Measurements from ENCODE around the gene UBE2N. TPM values are rescaled to one million over a fixed set of nuclear protein-coding genes. Genes with fewer than 3 reads are reported as not detected.
A peak's percentile ranks its signal among the peaks of the same experiment; 100 is the strongest.

UBE2N gene
- total and polyA plus RNA-seq, 10 of the 15 experiments (the other 5 are each of a cell fraction or from before 2014, with no cell fraction given) = 243 to 945 (median 443) TPM

DNA sequence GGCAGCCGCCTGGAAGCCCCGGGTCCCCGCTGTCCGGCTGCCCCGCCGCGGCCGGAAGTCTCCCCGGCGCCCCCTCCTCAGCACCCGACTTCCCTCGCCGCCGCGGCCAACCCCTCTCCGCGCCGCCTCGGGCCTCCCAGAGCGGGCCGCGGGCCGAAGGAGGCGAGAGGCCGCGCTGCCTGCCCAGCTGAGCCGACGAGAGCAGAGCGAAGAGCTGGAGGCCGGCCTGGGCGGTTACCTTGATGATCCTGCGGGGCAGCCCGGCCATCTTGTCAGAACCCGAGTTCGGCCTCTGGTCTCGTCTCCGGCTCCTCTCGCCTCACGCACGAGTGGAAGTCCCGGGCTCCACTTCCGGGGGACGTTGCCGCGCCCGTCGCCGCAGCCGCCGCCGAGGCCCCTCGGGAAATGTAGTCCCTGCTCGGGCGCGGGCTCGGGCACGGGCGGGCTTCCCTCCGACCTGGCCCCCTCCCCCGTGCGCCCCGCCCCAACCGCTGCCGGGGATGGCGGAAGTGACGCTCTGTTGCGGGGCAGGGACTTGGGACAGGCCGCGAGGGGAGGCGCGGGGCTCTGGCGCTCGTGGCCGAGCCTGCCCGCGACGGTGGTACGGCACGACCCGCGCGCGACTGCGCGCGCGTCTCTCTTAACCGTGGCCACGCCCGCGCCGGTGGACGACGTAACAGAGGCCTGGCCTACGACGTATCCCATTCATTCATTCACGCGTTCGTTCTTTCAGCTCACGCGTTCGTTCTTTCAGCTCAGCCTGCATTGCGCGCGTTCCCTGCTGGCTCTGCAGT lies at the start of gene UBE2N (continued):
- TF ChIP-seq LARP7 (IDR thresholded peaks at IDR 0.05) (peak; percentile 83), NRF1 (conservative IDR thresholded peaks at IDR 0.05; ENCODE audit: low read depth, low read length) (peak; percentile 44), NFYB (IDR thresholded peaks at IDR 0.05; ENCODE audit: insufficient read depth, low read depth, low read length) (no peak), POLR2A (IDR thresholded peaks at IDR 0.05; ENCODE audit: low read depth, low read length) (peak; percentile 96), BCL11A (IDR thresholded peaks at IDR 0.05; ENCODE audit: low read depth, low read length) (no peak), RELA (IDR thresholded peaks at IDR 0.05; ENCODE audit: borderline replicate concordance, partially characterized antibody) (no peak), ATF7 (IDR thresholded peaks at IDR 0.05; ENCODE audit: low read depth) (no peak), PRDM15 (CRISPR knock-in tag; IDR thresholded peaks at IDR 0.05) (no peak), PML (IDR thresholded peaks at IDR 0.05; ENCODE audit: low read length) (peak; percentile 42; the same call in 1 of the 2 replicates), ZNF384 (IDR thresholded peaks at IDR 0.05; ENCODE audit: borderline replicate concordance, low read depth, low read length) (no peak), WRNIP1 (IDR thresholded peaks at IDR 0.05; ENCODE audit: borderline replicate concordance, low read depth, low read length) (no peak), ELK1 (IDR thresholded peaks at IDR 0.05; ENCODE audit: low read depth, low read length) (peak; percentile 79), ESRRA (IDR thresholded peaks at IDR 0.05; ENCODE audit: low read length) (no peak), RFX5 (IDR thresholded peaks at IDR 0.05; ENCODE audit: low read depth, low read length) (0 out of 2 replicates have a peak, but pooled peaks have one; percentile 72), REST (IDR thresholded peaks at IDR 0.05; ENCODE audit: low read depth, low read length) (no peak), KAT2A (conservative IDR thresholded peaks at IDR 0.05; ENCODE audit: control insufficient read depth, low read depth, low read length) (no peak), RAD21 (IDR thresholded peaks at IDR 0.05; ENCODE audit: insufficient read depth, low read depth, low read length) (no peak), NR2C2 (IDR thresholded peaks at IDR 0.05; ENCODE audit: borderline replicate concordance, control insufficient read depth, insufficient read length, low read depth) (no peak)
- TF ChIP-seq, protein P1, sequence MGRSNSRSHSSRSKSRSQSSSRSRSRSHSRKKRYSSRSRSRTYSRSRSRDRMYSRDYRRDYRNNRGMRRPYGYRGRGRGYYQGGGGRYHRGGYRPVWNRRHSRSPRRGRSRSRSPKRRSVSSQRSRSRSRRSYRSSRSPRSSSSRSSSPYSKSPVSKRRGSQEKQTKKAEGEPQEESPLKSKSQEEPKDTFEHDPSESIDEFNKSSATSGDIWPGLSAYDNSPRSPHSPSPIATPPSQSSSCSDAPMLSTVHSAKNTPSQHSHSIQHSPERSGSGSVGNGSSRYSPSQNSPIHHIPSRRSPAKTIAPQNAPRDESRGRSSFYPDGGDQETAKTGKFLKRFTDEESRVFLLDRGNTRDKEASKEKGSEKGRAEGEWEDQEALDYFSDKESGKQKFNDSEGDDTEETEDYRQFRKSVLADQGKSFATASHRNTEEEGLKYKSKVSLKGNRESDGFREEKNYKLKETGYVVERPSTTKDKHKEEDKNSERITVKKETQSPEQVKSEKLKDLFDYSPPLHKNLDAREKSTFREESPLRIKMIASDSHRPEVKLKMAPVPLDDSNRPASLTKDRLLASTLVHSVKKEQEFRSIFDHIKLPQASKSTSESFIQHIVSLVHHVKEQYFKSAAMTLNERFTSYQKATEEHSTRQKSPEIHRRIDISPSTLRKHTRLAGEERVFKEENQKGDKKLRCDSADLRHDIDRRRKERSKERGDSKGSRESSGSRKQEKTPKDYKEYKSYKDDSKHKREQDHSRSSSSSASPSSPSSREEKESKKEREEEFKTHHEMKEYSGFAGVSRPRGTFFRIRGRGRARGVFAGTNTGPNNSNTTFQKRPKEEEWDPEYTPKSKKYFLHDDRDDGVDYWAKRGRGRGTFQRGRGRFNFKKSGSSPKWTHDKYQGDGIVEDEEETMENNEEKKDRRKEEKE (IDR thresholded peaks at IDR 0.05) = no peak
